Measurements from ENCODE around the gene PAK6. TPM values are rescaled to one million over a fixed set of nuclear protein-coding genes. Genes with fewer than 3 reads are reported as not detected.

The PAK6 gene
- polyA plus RNA-seq, 1 of the 3 experiments (the other 2 are of a cell fraction), result 0.07 TPM

GRCh38 chr15:40323239-40323952 lies 84.5 kb downstream of the PAK6 start, which contains the start of gene INAFM2 (continued):
- TF ChIP-seq ZBTB33 (IDR thresholded peaks at IDR 0.05; ENCODE audit: borderline replicate concordance, low read depth), result no peak
- TF ChIP-seq JUND (IDR thresholded peaks at IDR 0.05), result peak; percentile 23; the same call in 1 of the 2 replicates
- no peak for TF ChIP-seq EP300 (IDR thresholded peaks at IDR 0.05; ENCODE audit: borderline replicate concordance in 1 of 2, low read depth in 1 of 2, low read length in 1 of 2)
- TF ChIP-seq POLR2AphosphoS5 (IDR thresholded peaks at IDR 0.05; ENCODE audit: low read depth, low read length), result no peak
- TF ChIP-seq TEAD4 (IDR thresholded peaks at IDR 0.05; ENCODE audit: borderline replicate concordance, insufficient read depth), result no peak
- peak; percentile 60 for TF ChIP-seq CTCF (IDR thresholded peaks at IDR 0.05)
- TF ChIP-seq SIN3A (IDR thresholded peaks at IDR 0.05; ENCODE audit: borderline replicate concordance, low read depth, low read length), result peak; percentile 76; the same call in 1 of the 2 replicates
- 0 out of 2 replicates have a peak, but pooled peaks have one; percentile 35 for TF ChIP-seq YY1 (IDR thresholded peaks at IDR 0.05; ENCODE audit: low read depth)
- TF ChIP-seq ELF1 (IDR thresholded peaks at IDR 0.05), result peak; percentile 91

GRCh38 chr15:40323953-40324937 lies 85.4 kb downstream of the PAK6 start:
- Histone ChIP-seq H3K4me3 (ENCODE audit: low read depth in 2 of 2, low read length in 1 of 2) (peak overlapping the region; percentile 70 to 73), H3K4me2 (peak overlapping the region; percentile 94), H3K36me3 (replicated peaks in 1 of 2; ENCODE audit: control insufficient read depth in 1 of 2, insufficient read depth in 2 of 2, low read length in 1 of 2) (peaks cover 0 to 4% of the 10 kb centered on the region in 2 experiments), H3K9me2 (no peaks in the 10 kb centered on the region), H2AFZ (ENCODE audit: low read depth) (no peak overlapping the region), H3F3A (replicated peaks; ENCODE audit: insufficient read depth) (peaks cover 6% of the 10 kb centered on the region), H3K27ac (ENCODE audit: low read depth in 2 of 2, low read length in 1 of 2) (peak overlapping the region in 1 of 2 experiments; percentile 43; a peak in 1 of 4 replicates), H4K20me1 (ENCODE audit: insufficient read depth) (no peaks in the 10 kb centered on the region), H3K9me3 (no peaks in the 10 kb centered on the region), H3K79me2 (ENCODE audit: insufficient read depth) (peaks cover 15% of the 10 kb centered on the region; the same call in 1 of the 2 replicates), H3K27me3 (ENCODE audit: insufficient read depth) (no peaks in the 10 kb centered on the region), H3K4me1 (ENCODE audit: control insufficient read depth in 1 of 2, insufficient read depth in 2 of 2, low read depth in 1 of 2, low read length in 1 of 2) (peaks cover 20 to 23% of the 10 kb centered on the region in 2 experiments), H3K9ac (peak overlapping the region; percentile 72)
- WGBS (ENCODE audit: low lambda C conversion rate), result 80% methylated on average over 4 of the region's 101 CpGs
- POLR2A ChIA-PET, result interaction anchor here (1.7 to 2.6 kb wide), 2 partner anchors 11 to 16 kb away, joined by 5 to 10 read pairs; partner anchors contain the start of gene CCDC9B
- peak; percentile 78 for DNase-seq
- CTCF ChIA-PET, result interaction anchor here (1.1 to 70.6 kb wide), 9 partner anchors 10 to 115 kb away, joined by 3 to 2194 read pairs (median 11); partner anchors contain the start of genes ANKRD63, CCDC9B, DISP2 and INAFM2
- TF ChIP-seq TEAD4 (IDR thresholded peaks at IDR 0.05; ENCODE audit: borderline replicate concordance, insufficient read depth) (no peak), USF2 (IDR thresholded peaks at IDR 0.05; ENCODE audit: borderline replicate concordance, low read depth, low read length) (no peak), POLR2AphosphoS5 (IDR thresholded peaks at IDR 0.05; ENCODE audit: low read depth, low read length) (no peak), EP300 (IDR thresholded peaks at IDR 0.05; ENCODE audit: borderline replicate concordance in 1 of 2, low read depth in 1 of 2, low read length in 1 of 2) (no peak), IRF3 (IDR thresholded peaks at IDR 0.05; ENCODE audit: low read depth, low read length) (no peak), FOXJ3 (CRISPR knock-in tag; IDR thresholded peaks at IDR 0.05) (no peak), ELF1 (IDR thresholded peaks at IDR 0.05) (no peak), RXRA (IDR thresholded peaks at IDR 0.05; ENCODE audit: borderline replicate concordance, low read depth) (no peak), GATA2 (CRISPR knock-in tag; IDR thresholded peaks at IDR 0.05) (no peak), REST (IDR thresholded peaks at IDR 0.05; ENCODE audit: low read depth, low read length) (no peak)
